Measurements from ENCODE around the gene IFFO2.
A peak's percentile ranks its signal among the peaks of the same experiment; 100 is the strongest.
"Not testable (repeated sequence)": the region's sequence is repeated elsewhere in the genome, so short reads cannot be mapped to it uniquely, and the experiment has no call there.

IFFO2 gene

GRCh38 chr1:18917071-18917799, 39.2 kb downstream of the IFFO2 start:
- no peak for DNase-seq

- no peak for DNase-seq
Measured at GRCh38 chr1:18915341-18915740, 41.1 kb downstream of the IFFO2 start.

GRCh38 chr1:18913065-18913835, 43.2 kb downstream of the IFFO2 start:
- DNase-seq, result peak; percentile 76

- no peak for DNase-seq
Measured at GRCh38 chr1:18912550-18912949, 43.9 kb downstream of the IFFO2 start.

- no peak for DNase-seq
Measured at GRCh38 chr1:18908911-18909771, 47.3 kb downstream of the IFFO2 start.

- no peak for DNase-seq
Measured at GRCh38 chr1:18907917-18908845, 48.3 kb downstream of the IFFO2 start.

GRCh38 chr1:18907021-18907916, 49.2 kb downstream of the IFFO2 start:
- peak; percentile 82 for DNase-seq

- no peak for DNase-seq
Measured at GRCh38 chr1:18903291-18903756, 53.2 kb downstream of the IFFO2 start.

GRCh38 chr1:18902523-18903290, 53.8 kb downstream of the IFFO2 start, which contains the start of gene ALDH4A1:
TSS of gene ALDH4A1 (minus strand) at chr1:18902555. CDS start at chr1:18902523, 32 bp downstream.
- peak; percentile 96 for DNase-seq

- no peak for DNase-seq
Measured at GRCh38 chr1:18901952-18902522, 54.4 kb downstream of the IFFO2 start.

- no peak for DNase-seq
Measured at GRCh38 chr1:18901147-18901951, 55.1 kb downstream of the IFFO2 start.

GRCh38 chr1:18900303-18900841, 56.1 kb downstream of the IFFO2 start:
- no peak for DNase-seq

- DNase-seq, result no peak
Measured at GRCh38 chr1:18899363-18900049, 57.0 kb downstream of the IFFO2 start.

- DNase-seq, result no peak
Measured at GRCh38 chr1:18898567-18898966, 57.9 kb downstream of the IFFO2 start.

- DNase-seq, result no peak
Measured at GRCh38 chr1:18895317-18895716, 61.2 kb downstream of the IFFO2 start.

- no peak for DNase-seq
Measured at GRCh38 chr1:18893120-18893519, 63.4 kb downstream of the IFFO2 start.

- not testable (repeated sequence) for DNase-seq
Measured at GRCh38 chr1:18891858-18892257, 64.6 kb downstream of the IFFO2 start.

GRCh38 chr1:18891426-18891780, 65.1 kb downstream of the IFFO2 start:
- no peak for DNase-seq

Measured in CD4-positive, alpha-beta T cell treated with Interleukin-12 subunit alpha and Interleukin-12 subunit beta, for 1 hour (primary cell).